OCI-LY1 (cell line): ENCODE results near the gene SHFL.

Source experiments
- H2AFZ ChIP-seq: fragments of 200-600 bp; sonication (generic), shearing (Covaris generic); 2 replicates; pipeline ENCODE4 v1.6.0; 2014; ENCODE audit warnings: antibody characterized with exemption, mild to moderate bottlenecking, low read length
- H3F3A ChIP-seq: fragments of 200-600 bp; sonication (generic), shearing (Covaris generic); 2 replicates; pipeline ENCODE4 v1.6.0; 2014; ENCODE audit warnings: mild to moderate bottlenecking, antibody characterized with exemption, low read length, moderate library complexity; ENCODE audit not compliant: insufficient read depth
- H3K27ac ChIP-seq: fragments of 200-600 bp; sonication (generic); 2 replicates; pipeline ENCODE4 v1.5.1; 2014; ENCODE audit warnings: low read length, mixed run types, mild to moderate bottlenecking, low read depth; ENCODE audit not compliant: poor library complexity, severe bottlenecking
- H3K27me3 ChIP-seq: fragments of 200-600 bp; sonication (generic); 2 replicates; pipeline ENCODE4 v1.6.0; 2014; ENCODE audit warnings: antibody characterized with exemption, mild to moderate bottlenecking, low read length, moderate library complexity; ENCODE audit not compliant: insufficient read depth
- H3K36me3 ChIP-seq: fragments of 200-600 bp; sonication (generic); 2 replicates; pipeline ENCODE4 v1.6.1; 2014; ENCODE audit warnings: mild to moderate bottlenecking, antibody characterized with exemption, low read length, moderate library complexity, mixed read lengths; ENCODE audit not compliant: insufficient read depth
- H3K4me1 ChIP-seq: fragments of 200-600 bp; sonication (generic); 2 replicates; pipeline ENCODE4 v1.5.1; 2014; ENCODE audit warnings: mild to moderate bottlenecking, low read length, moderate library complexity; ENCODE audit not compliant: insufficient read depth, severe bottlenecking
- H3K4me2 ChIP-seq: fragments of 200-600 bp; sonication (generic), shearing (Covaris generic); 2 replicates; pipeline ENCODE4 v1.6.1; 2014; ENCODE audit warnings: low read length
- H3K4me3 ChIP-seq: fragments of 200-600 bp; sonication (generic); 2 replicates; pipeline ENCODE4 v1.5.1; 2014; ENCODE audit warnings: low read length, low read depth, mild to moderate bottlenecking, mixed read lengths; ENCODE audit not compliant: poor library complexity, severe bottlenecking
- H3K79me2 ChIP-seq: fragments of 200-600 bp; shearing (Covaris generic); 2 replicates; pipeline ENCODE4 v1.6.1; 2016; ENCODE audit warnings: mixed run types, low read length, mixed read lengths; ENCODE audit not compliant: insufficient read depth
- H3K9ac ChIP-seq: fragments of 200-600 bp; sonication (generic), shearing (Covaris generic); 2 replicates; pipeline ENCODE4 v1.6.1; 2014; ENCODE audit warnings: mild to moderate bottlenecking, low read length, mixed read lengths
- H3K9me2 ChIP-seq: fragments of 200-600 bp; sonication (generic), shearing (Covaris generic); 2 replicates; pipeline ENCODE4 v1.6.1; 2014; ENCODE audit warnings: low read depth, mild to moderate bottlenecking, low read length, mixed read lengths
- H3K9me3 ChIP-seq: fragments of 200-600 bp; shearing (Covaris generic); 2 replicates; pipeline ENCODE4 v1.6.1; 2014; ENCODE audit warnings: low read length, mixed read lengths
- H4K20me1 ChIP-seq: fragments of 200-600 bp; sonication (generic), shearing (Covaris generic); 2 replicates; pipeline ENCODE4 v1.6.0; 2016; ENCODE audit warnings: mild to moderate bottlenecking, low read length; ENCODE audit not compliant: insufficient read depth
- CTCF ChIP-seq: fragments of 200-600 bp; sonication (generic), shearing (Covaris generic); IDR thresholded peaks from 2 replicates; pipeline ENCODE4 v1.5.1; 2017; ENCODE audit warnings: mild to moderate bottlenecking, antibody characterized with exemption, low read length, moderate library complexity, mixed read lengths
- EZH2 ChIP-seq: fragments of 200-600 bp; sonication (generic), shearing (Covaris generic); IDR thresholded peaks from 2 replicates; pipeline ENCODE4 v1.8.0; 2017; ENCODE audit warnings: borderline replicate concordance, mixed run types, mild to moderate bottlenecking, antibody characterized with exemption, low read length, moderate library complexity, mixed read lengths

SHFL gene

DNA sequence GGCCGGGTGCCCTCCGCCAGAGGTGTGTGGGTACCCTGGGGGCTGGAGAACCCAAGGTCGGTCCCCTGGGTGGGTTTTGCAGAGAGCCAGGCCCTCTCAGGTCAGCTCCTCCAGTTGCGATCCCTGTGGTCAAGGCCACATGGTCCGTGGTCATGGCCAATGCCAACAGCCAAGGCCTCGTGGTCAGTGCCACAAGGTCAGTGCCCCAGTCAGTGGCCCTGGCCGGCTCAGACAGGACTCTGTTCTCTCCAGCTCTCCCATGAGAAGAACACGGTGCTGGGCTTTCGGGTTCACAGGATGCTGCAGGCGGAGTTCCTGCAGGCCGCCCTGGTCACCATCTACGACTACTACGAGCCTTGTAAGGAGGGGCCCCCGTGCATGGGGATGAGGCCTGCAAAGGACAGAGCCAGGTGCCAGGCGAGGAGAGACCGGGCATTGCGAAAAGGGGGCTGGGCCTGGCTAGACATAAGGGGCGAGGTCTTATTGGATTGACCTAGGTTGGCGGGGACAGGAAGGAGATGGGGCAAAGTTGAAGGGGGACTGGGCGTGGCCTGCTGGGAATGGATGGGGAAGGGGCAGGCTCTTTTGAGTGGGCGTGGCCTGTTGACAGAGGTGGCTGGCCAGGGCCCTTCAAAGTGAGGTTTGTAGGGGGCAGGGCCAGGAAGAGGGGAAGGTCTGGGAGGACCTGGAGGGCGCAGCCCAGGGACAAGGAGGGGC lies 15.2 kb upstream of the SHFL start:
- no peaks in the 10 kb centered on the region for H3K36me3 ChIP-seq
- no peaks in the 10 kb centered on the region for H3F3A ChIP-seq
- no peak overlapping the region for H3K9ac ChIP-seq
- H3K27me3 ChIP-seq, result no peaks in the 10 kb centered on the region; the same call in 1 of the 2 replicates
- H2AFZ ChIP-seq, result no peak overlapping the region
- no peaks in the 10 kb centered on the region for H3K79me2 ChIP-seq
- no peaks in the 10 kb centered on the region for H3K4me1 ChIP-seq
- H4K20me1 ChIP-seq, result no peaks in the 10 kb centered on the region
- H3K4me2 ChIP-seq, result no peak overlapping the region
- H3K9me3 ChIP-seq, result no peaks in the 10 kb centered on the region
- no peak overlapping the region for H3K4me3 ChIP-seq
- H3K27ac ChIP-seq, result no peak overlapping the region
- no peaks in the 10 kb centered on the region for H3K9me2 ChIP-seq
- TF ChIP-seq CTCF (no peak), EZH2 (no peak)

DNA sequence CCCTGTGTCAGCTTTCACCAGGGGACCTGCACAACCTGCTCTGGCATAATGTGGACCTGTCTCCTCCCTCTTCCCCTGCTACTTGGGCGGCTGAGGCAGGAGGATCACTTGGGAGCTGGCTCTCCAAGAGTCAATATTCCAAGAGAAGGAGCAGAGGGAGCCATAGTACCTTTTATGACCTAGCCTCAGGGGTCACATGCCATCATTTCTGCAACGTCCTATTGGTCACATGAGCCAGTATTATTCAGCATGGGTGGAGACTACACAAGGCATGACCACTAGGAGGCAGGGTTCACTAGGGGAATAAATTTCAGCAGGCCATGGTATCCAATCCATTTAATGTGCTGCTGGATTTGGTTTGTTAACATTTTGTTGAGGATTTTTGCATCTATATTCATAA lies 12.0 kb upstream of the SHFL start:
- H2AFZ ChIP-seq, result no peak overlapping the region
- H3K27me3 ChIP-seq, result 0 out of 2 replicates have a peak, but pooled peaks cover 3% of the 10 kb centered on the region
- no peaks in the 10 kb centered on the region for H3F3A ChIP-seq
- no peaks in the 10 kb centered on the region for H3K36me3 ChIP-seq
- no peak overlapping the region for H3K4me3 ChIP-seq
- peak; percentile 90 for TF ChIP-seq CTCF
- no peak for TF ChIP-seq EZH2
- no peaks in the 10 kb centered on the region for H4K20me1 ChIP-seq
- H3K9me3 ChIP-seq, result no peaks in the 10 kb centered on the region
- H3K9ac ChIP-seq, result no peak overlapping the region
- H3K27ac ChIP-seq, result no peak overlapping the region
- no peaks in the 10 kb centered on the region for H3K79me2 ChIP-seq
- no peak overlapping the region for H3K4me2 ChIP-seq
- H3K4me1 ChIP-seq, result no peaks in the 10 kb centered on the region
- H3K9me2 ChIP-seq, result no peaks in the 10 kb centered on the region

GRCh38 chr19:10076535-10076934 lies 9.6 kb upstream of the SHFL start:
- Histone ChIP-seq H3K27ac (no peak overlapping the region), H3K79me2 (no peaks in the 10 kb centered on the region), H3K4me2 (no peak overlapping the region), H3K4me3 (no peak overlapping the region), H3K9me2 (no peaks in the 10 kb centered on the region), H3K27me3 (0 out of 2 replicates have a peak, but pooled peaks cover 3% of the 10 kb centered on the region), H3K4me1 (no peaks in the 10 kb centered on the region), H3K36me3 (no peaks in the 10 kb centered on the region), H3F3A (no peaks in the 10 kb centered on the region), H3K9me3 (no peaks in the 10 kb centered on the region), H2AFZ (no peak overlapping the region), H4K20me1 (no peaks in the 10 kb centered on the region), H3K9ac (no peak overlapping the region)
- TF ChIP-seq CTCF, result no peak
- TF ChIP-seq EZH2, result no peak
